ENCODE measurements around the gene DNTTIP2. TPM values are rescaled to one million over a fixed set of nuclear protein-coding genes. Genes with fewer than 3 reads are reported as not detected.
"Not testable (repeated sequence)": the region's sequence is repeated elsewhere in the genome, so short reads cannot be mapped to it uniquely, and the experiment has no call there.

Gene DNTTIP2
- total RNA-seq: 80.3 and 90.8 TPM in 2 replicates

- Mint-ChIP-seq H3K9me3 (no peaks in the 10 kb centered on the region), H3K36me3 (ENCODE audit: low read depth) (peaks cover 34% of the 10 kb centered on the region), H3K27ac (peak within 1 kb of the TSS; percentile 98), H3K4me3 (peak within 1 kb of the TSS; percentile 95), H3K27me3 (ENCODE audit: insufficient read depth) (no peaks in the 10 kb centered on the region), H3K4me1 (ENCODE audit: low read depth) (peaks cover 55% of the 10 kb centered on the region)
- intact Hi-C loops (cut with micrococcal nuclease): loop anchor here (1.0 to 10.0 kb wide), 6 partner anchors 18 to 1044 kb away; partner anchors contain the start of genes GCLM and RPL5
- peak; percentile 86 for DNase-seq (ENCODE audit: low spot score)
These were observed at the start of gene DNTTIP2 for GRCh38 chr1:93878889-93879586. DNTTIP2 (minus strand) TSS chr1:93879206; CDS start chr1:93879148, 58 bp downstream.

GRCh38 chr1:93925206-93925605, 46.2 kb upstream of the DNTTIP2 start:
- Mint-ChIP-seq H3K4me1 (ENCODE audit: low read depth) (peaks cover 4% of the 10 kb centered on the region), H3K27ac (no peak overlapping the region), H3K36me3 (ENCODE audit: low read depth) (peaks cover 4% of the 10 kb centered on the region), H3K9me3 (peaks cover 4% of the 10 kb centered on the region), H3K27me3 (ENCODE audit: insufficient read depth) (peaks cover 1% of the 10 kb centered on the region), H3K4me3 (no peak overlapping the region)
- intact Hi-C loops (cut with micrococcal nuclease): no loop called here
- no peak for DNase-seq (ENCODE audit: low spot score)

- Mint-ChIP-seq H3K4me3 (no peak overlapping the region), H3K27me3 (ENCODE audit: insufficient read depth) (peaks cover 6% of the 10 kb centered on the region), H3K9me3 (no peaks in the 10 kb centered on the region), H3K36me3 (ENCODE audit: low read depth) (no peaks in the 10 kb centered on the region), H3K27ac (no peak overlapping the region), H3K4me1 (ENCODE audit: low read depth) (no peaks in the 10 kb centered on the region)
- intact Hi-C loops (cut with micrococcal nuclease): no loop called here
- no peak for DNase-seq (ENCODE audit: low spot score)
These were observed 40.8 kb upstream of the DNTTIP2 start for GRCh38 chr1:93919780-93920179.

GRCh38 chr1:93917302-93917701, 38.3 kb upstream of the DNTTIP2 start:
- Mint-ChIP-seq H3K4me1 (ENCODE audit: low read depth) (no peaks in the 10 kb centered on the region), H3K4me3 (no peak overlapping the region), H3K9me3 (no peaks in the 10 kb centered on the region), H3K36me3 (ENCODE audit: low read depth) (no peaks in the 10 kb centered on the region), H3K27ac (no peak overlapping the region), H3K27me3 (ENCODE audit: insufficient read depth) (peaks cover 21% of the 10 kb centered on the region)
- intact Hi-C loops (cut with micrococcal nuclease): no loop called here
- DNase-seq (ENCODE audit: low spot score): no peak

- DNase-seq (ENCODE audit: low spot score); H3K27ac Mint-ChIP-seq; H3K4me3 Mint-ChIP-seq; H3K9me3 Mint-ChIP-seq; H3K36me3 Mint-ChIP-seq (ENCODE audit: low read depth); intact Hi-C loops (cut with micrococcal nuclease): not testable (repeated sequence)
- Mint-ChIP-seq H3K27me3 (ENCODE audit: insufficient read depth) (peaks cover 21% of the 10 kb centered on the region), H3K4me1 (ENCODE audit: low read depth) (peaks cover 29% of the 10 kb centered on the region)
These were observed 31.9 kb upstream of the DNTTIP2 start for GRCh38 chr1:93910880-93911279.

GRCh38 chr1:93910305-93910704, 31.3 kb upstream of the DNTTIP2 start:
- H3K4me1 Mint-ChIP-seq (ENCODE audit: low read depth): peaks cover 32% of the 10 kb centered on the region
- peaks cover 7% of the 10 kb centered on the region for H3K9me3 Mint-ChIP-seq
- peaks cover 10% of the 10 kb centered on the region for H3K36me3 Mint-ChIP-seq (ENCODE audit: low read depth)
- no peak for DNase-seq (ENCODE audit: low spot score)
- H3K4me3 Mint-ChIP-seq: peak overlapping the region; percentile 79
- peak overlapping the region; percentile 80 for H3K27ac Mint-ChIP-seq
- intact Hi-C loops (cut with micrococcal nuclease): no loop called here
- peaks cover 21% of the 10 kb centered on the region for H3K27me3 Mint-ChIP-seq (ENCODE audit: insufficient read depth)

GRCh38 chr1:93909146-93910050, 30.4 kb upstream of the DNTTIP2 start, which contains the start of gene GCLM:
GCLM (minus strand) TSS chr1:93909430; CDS start chr1:93909163, 267 bp downstream.
- H3K4me3 Mint-ChIP-seq: peak within 1 kb of the TSS; percentile 94
- peaks cover 10% of the 10 kb centered on the region for H3K36me3 Mint-ChIP-seq (ENCODE audit: low read depth)
- peak within 1 kb of the TSS; percentile 94 for H3K27ac Mint-ChIP-seq
- H3K27me3 Mint-ChIP-seq (ENCODE audit: insufficient read depth): peaks cover 20% of the 10 kb centered on the region
- intact Hi-C loops (cut with micrococcal nuclease): loop anchor here (1.0 to 10.0 kb wide), 9 partner anchors 30 to 1325 kb away; partner anchors contain the start of genes ALG14, DNTTIP2 and RWDD3
- peaks cover 40% of the 10 kb centered on the region for H3K4me1 Mint-ChIP-seq (ENCODE audit: low read depth)
- H3K9me3 Mint-ChIP-seq: peaks cover 7% of the 10 kb centered on the region
- peak; percentile 89 for DNase-seq (ENCODE audit: low spot score)

- Mint-ChIP-seq H3K4me3 (peak overlapping the region; percentile 94), H3K9me3 (peaks cover 7% of the 10 kb centered on the region), H3K4me1 (ENCODE audit: low read depth) (peaks cover 48% of the 10 kb centered on the region), H3K27ac (peak overlapping the region; percentile 94), H3K27me3 (ENCODE audit: insufficient read depth) (peaks cover 18% of the 10 kb centered on the region), H3K36me3 (ENCODE audit: low read depth) (peaks cover 13% of the 10 kb centered on the region)
- DNase-seq (ENCODE audit: low spot score): peak; percentile 45
- intact Hi-C loops (cut with micrococcal nuclease): loop anchor here (1.0 to 10.0 kb wide), 10 partner anchors 29 to 1326 kb away; partner anchors contain the start of genes ABCD3, ALG14, DNTTIP2 and RWDD3
These were observed 29.6 kb upstream of the DNTTIP2 start for GRCh38 chr1:93908394-93909145.

GRCh38 chr1:93907718-93908117, 28.7 kb upstream of the DNTTIP2 start:
- Mint-ChIP-seq H3K9me3 (peaks cover 7% of the 10 kb centered on the region), H3K4me1 (ENCODE audit: low read depth) (peaks cover 49% of the 10 kb centered on the region), H3K27ac (peak overlapping the region; percentile 73), H3K36me3 (ENCODE audit: low read depth) (peaks cover 13% of the 10 kb centered on the region), H3K4me3 (peak overlapping the region; percentile 85), H3K27me3 (ENCODE audit: insufficient read depth) (peaks cover 9% of the 10 kb centered on the region)
- DNase-seq (ENCODE audit: low spot score): no peak
- intact Hi-C loops (cut with micrococcal nuclease): loop anchor here (1.0 to 10.0 kb wide), 8 partner anchors 109 to 1327 kb away; partner anchors contain the start of genes ABCD3, ALG14 and RWDD3

- H3K27ac Mint-ChIP-seq: no peak overlapping the region
- H3K36me3 Mint-ChIP-seq (ENCODE audit: low read depth): peaks cover 17% of the 10 kb centered on the region
- H3K4me3 Mint-ChIP-seq: peak overlapping the region; percentile 6
- no peak for DNase-seq (ENCODE audit: low spot score)
- H3K27me3 Mint-ChIP-seq (ENCODE audit: insufficient read depth): peaks cover 2% of the 10 kb centered on the region
- intact Hi-C loops (cut with micrococcal nuclease): loop anchor here (5.0 to 10.0 kb wide), 4 partner anchors 131 to 1328 kb away; partner anchors contain the start of gene RWDD3
- H3K4me1 Mint-ChIP-seq (ENCODE audit: low read depth): peaks cover 49% of the 10 kb centered on the region
- peaks cover 7% of the 10 kb centered on the region for H3K9me3 Mint-ChIP-seq
These were observed 27.5 kb upstream of the DNTTIP2 start for GRCh38 chr1:93906480-93906879.

GRCh38 chr1:93905734-93906133, 26.7 kb upstream of the DNTTIP2 start:
- peaks cover 7% of the 10 kb centered on the region for H3K9me3 Mint-ChIP-seq
- intact Hi-C loops (cut with micrococcal nuclease): loop anchor here (5.0 to 10.0 kb wide), 4 partner anchors 132 to 1329 kb away; partner anchors contain the start of gene RWDD3
- DNase-seq (ENCODE audit: low spot score): no peak
- H3K4me1 Mint-ChIP-seq (ENCODE audit: low read depth): peaks cover 49% of the 10 kb centered on the region
- no peaks in the 10 kb centered on the region for H3K27me3 Mint-ChIP-seq (ENCODE audit: insufficient read depth)
- H3K36me3 Mint-ChIP-seq (ENCODE audit: low read depth): peaks cover 20% of the 10 kb centered on the region
- H3K27ac Mint-ChIP-seq: no peak overlapping the region
- H3K4me3 Mint-ChIP-seq: peak overlapping the region; percentile 45

GRCh38 chr1:93905051-93905450, 26.0 kb upstream of the DNTTIP2 start:
- no peak for DNase-seq (ENCODE audit: low spot score)
- H3K27me3 Mint-ChIP-seq (ENCODE audit: insufficient read depth): no peaks in the 10 kb centered on the region
- H3K4me3 Mint-ChIP-seq: peak overlapping the region; percentile 2
- H3K9me3 Mint-ChIP-seq: peaks cover 3% of the 10 kb centered on the region
- H3K4me1 Mint-ChIP-seq (ENCODE audit: low read depth): peaks cover 47% of the 10 kb centered on the region
- peaks cover 21% of the 10 kb centered on the region for H3K36me3 Mint-ChIP-seq (ENCODE audit: low read depth)
- H3K27ac Mint-ChIP-seq: no peak overlapping the region
- intact Hi-C loops (cut with micrococcal nuclease): loop anchor here (5.0 to 10.0 kb wide), 4 partner anchors 132 to 1330 kb away; partner anchors contain the start of gene RWDD3
